GM18873 (cell line): ENCODE results near the gene CLIC1.
"Not testable (repeated sequence)": the region's sequence is repeated elsewhere in the genome, so short reads cannot be mapped to it uniquely, and the experiment has no call there.

Source experiments
- ATAC-seq: cut with Tn5 transposase; IDR thresholded peaks from one replicate; pipeline ENCODE4 v1.9.1; 2021; ENCODE audit warnings: mild to moderate bottlenecking, moderate library complexity, moderate number of reproducible peaks; ENCODE audit not compliant: unreplicated experiment, low FRiP score

CLIC1 gene

GRCh38 chr6:31725502-31726350 lies 10.6 kb downstream of the CLIC1 start:
- ATAC-seq = no peak

- no peak for ATAC-seq
These were observed 12.2 kb downstream of the CLIC1 start for GRCh38 chr6:31723980-31724691.

GRCh38 chr6:31723245-31723979 lies 12.9 kb downstream of the CLIC1 start, which contains the start of gene MPIG6B:
Gene MPIG6B (plus strand): TSS chr6:31723373. CDS start chr6:31723384, 11 bp downstream.
- no peak for ATAC-seq

GRCh38 chr6:31722173-31722572 lies 14.2 kb downstream of the CLIC1 start:
- ATAC-seq = no peak

DNA sequence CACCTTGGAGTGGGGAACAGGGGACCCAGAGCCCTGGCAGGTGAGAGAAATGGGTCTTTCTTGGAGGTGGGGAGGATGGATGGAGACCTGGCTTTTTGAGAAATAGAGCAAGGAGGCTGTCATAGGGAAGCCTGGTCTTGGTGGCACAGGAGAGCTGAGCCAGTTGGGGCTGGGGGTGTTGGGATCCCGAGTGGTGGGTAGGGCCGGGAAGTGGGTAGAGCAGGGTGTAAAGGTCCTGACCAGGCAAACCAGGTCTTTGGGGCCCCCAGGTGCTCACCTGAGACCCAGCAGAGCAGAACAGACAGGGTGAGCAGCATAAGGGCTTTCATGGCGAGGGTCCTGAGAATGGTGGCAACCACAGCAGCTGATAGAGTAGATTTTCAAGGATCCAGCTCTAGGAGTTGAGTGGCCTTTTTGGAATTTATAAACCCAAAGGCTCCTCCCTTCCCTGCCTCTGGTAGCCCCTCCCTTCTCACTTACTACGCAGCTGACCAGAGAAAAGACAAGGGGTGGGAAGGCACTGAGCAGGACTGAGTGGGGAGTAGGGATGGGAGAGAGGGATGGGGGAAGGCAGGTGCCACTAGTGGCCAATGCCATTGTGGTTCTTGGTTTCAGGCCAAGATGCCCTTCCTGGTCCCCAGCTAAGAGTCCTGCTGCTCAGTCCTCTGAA lies 14.8 kb downstream of the CLIC1 start, which contains the start of gene LY6G6C:
Gene LY6G6C, minus strand, starts transcription at position 396 of the 670 bp plus-strand sequence. Its CDS starts 67 bp downstream, at position 329.
- ATAC-seq = no peak

DNA sequence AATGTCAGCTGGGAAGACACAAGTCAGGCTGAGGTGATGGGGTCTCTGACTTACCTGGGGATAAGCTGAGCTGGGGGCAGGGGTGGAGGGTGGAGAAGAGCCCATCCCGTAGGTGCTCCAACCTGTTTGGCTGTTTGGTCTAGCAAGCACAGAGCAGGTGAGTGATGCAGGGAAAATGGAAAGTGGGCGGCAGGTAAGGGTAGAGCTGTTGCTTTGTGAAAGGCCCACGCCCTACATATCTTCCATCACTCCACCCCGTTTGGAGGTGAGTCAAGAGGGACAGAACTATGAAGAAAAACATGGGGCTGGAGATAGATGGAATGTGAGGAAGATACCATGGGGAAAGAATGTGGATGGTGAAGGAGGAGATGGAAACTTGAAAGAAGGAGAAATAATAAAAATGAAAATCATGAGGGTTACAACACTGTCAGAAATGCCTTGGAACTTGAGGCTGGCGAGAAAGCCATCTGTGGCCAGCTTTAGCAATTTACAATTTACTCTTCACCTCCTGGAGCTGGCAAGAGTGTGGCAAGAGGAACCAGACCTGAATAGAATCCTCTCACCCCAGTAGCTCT lies 16.0 kb downstream of the CLIC1 start:
- no peak for ATAC-seq

DNA sequence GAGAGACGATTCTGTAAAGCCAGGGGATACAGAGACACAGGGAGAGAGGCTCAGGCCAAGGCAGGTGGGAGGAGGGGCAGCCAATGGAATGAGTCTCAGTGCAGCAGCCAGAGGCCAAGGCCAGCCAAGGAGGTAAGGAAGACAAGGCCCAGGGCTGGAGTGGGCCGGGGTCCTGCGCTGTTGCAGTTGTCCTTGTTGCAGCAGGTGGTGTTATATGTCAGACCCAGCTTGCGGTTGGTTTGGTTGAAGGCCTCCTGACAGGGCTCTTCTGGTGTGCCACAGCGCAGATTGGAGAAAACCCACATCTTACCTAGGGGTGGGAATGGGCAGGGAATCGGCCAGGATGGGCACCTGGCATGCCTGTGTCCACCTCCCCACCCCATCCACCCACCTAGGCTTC lies 17.3 kb downstream of the CLIC1 start:
- no peak for ATAC-seq

DNA sequence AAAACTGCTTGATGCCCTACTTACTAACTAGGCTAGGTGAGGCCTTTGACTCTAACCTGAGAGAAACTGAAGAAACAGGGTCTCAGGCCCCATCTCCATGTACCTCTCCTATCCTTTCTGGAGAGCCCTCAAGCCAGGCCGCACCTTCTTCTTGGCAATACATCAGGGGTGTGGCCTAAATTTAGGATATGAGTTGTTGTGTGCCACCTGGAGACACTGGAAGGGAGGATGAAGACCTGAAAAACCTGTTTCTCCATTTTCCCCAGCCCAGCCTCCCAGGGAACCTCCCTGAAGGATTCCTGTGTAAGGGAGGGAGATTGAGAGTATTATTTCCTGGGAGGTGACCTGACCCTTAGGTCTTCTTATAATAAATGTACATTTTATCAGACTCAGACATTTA lies 18.1 kb downstream of the CLIC1 start:
- ATAC-seq = no peak

GRCh38 chr6:31717499-31718222 lies 18.7 kb downstream of the CLIC1 start:
- ATAC-seq = no peak

GRCh38 chr6:31715022-31715958 lies 21.0 kb downstream of the CLIC1 start, which contains the start of gene LY6G6D:
Gene LY6G6D (plus strand): TSS chr6:31715348. CDS start chr6:31715356, 8 bp downstream.
- no peak for ATAC-seq

GRCh38 chr6:31713991-31714684 lies 22.2 kb downstream of the CLIC1 start:
- ATAC-seq = no peak

GRCh38 chr6:31713465-31713864 lies 22.9 kb downstream of the CLIC1 start:
- no peak for ATAC-seq

DNA sequence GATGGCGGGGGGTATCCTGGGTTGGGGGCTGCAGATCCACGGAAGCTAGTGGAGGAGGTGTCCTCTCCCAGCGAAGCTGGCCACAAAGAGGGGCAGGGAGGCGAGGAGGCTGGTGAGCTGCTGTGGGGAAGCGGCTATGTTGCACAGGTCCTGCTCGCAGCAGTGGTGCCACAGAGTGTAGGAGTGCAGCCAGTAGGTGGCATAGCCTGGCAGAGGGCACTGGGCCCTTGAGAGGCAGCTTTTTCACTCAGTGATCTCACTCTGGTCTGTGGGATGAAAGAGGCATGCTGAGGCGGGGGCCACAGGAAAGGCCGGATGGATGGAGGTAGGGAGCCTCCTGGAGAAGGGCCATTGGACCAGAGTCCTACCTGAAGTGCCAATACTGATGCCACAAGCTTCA lies 24.0 kb downstream of the CLIC1 start:
- no peak for ATAC-seq

- no peak for ATAC-seq
These were observed 25.1 kb downstream of the CLIC1 start for GRCh38 chr6:31711233-31711632.

DNA sequence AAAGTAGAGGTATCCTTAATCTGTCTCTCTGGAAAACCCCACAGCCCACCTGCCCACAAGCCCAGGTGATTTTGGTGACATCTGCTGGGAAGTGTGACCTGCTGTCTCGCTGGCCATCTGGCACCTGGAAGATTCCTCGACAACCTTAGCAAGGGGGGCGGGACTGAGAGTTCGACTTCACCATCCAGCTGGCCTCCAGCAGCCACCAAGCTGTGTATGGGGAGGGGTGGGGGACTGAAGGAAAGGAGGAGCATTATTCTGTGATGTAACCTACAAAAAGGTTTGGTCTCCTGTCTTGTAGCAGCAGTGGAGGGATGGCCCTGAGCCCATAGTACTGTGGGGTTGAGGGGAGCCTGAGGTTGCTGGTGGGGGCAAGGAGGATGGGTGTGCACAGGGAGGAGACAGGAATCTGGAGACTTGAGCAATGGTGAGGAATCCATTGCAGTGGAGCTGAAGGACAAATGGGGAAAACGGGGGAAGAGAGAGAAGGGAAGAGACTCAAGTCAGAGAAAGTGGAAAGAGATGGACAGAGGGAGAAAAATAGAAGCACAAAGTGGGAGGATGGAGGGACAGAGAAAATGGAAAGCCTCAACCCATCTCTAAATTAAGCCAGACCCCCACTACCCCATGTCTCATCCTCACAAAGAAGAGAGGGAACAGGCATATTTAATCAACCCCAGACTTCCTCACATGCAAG lies 25.7 kb downstream of the CLIC1 start:
- no peak for ATAC-seq

GRCh38 chr6:31709157-31709556 lies 27.2 kb downstream of the CLIC1 start:
- ATAC-seq = not testable (repeated sequence)

DNA sequence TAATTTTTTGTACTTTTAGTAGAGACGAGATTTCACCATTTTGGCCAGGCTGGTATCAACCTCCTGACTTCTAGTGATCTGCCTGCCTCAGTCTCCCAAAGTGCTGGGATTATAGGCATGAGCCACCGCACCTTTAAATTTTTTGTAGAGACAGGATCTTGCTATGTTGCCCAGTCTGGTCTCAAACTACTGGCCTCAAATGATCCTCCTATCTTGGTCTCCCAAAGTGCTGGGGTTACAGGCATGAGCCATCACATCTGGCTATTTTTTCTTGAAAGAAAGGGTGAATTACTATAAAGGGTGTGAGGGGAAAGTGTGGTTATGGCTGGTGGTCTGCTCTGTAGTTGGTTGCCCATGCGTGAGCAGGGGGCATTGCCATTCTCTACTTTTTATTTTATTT lies 28.1 kb downstream of the CLIC1 start:
- no peak for ATAC-seq
